SK-N-SH (cell line): Measurements from ENCODE around the gene AUTS2. TPM values are rescaled to one million over a fixed set of nuclear protein-coding genes. Genes with fewer than 3 reads are reported as not detected.

Source experiments
- CTCF ChIA-PET: fragments of 300-600, 350-600 bp; formaldehyde crosslinking; extraction: SDS; loops from one replicate; lab custom pipeline; 2021; lab: Yijun Ruan, JAX
- POLR2A ChIA-PET: fragments of 350-600 bp; sonication (Branson Sonifier 250); formaldehyde crosslinking; extraction: SDS; loops from one replicate; lab custom pipeline; 2020; ENCODE audit warnings: antibody characterized with exemption, inconsistent platforms; lab: Yijun Ruan, JAX
- DNase-seq: peaks from one replicate; pipeline ENCODE4 v3.0.0; 2012
- H2AFZ ChIP-seq: fragments of 200-600 bp; sonication (generic); 2 replicates; pipeline ENCODE4 v1.8.1; 2016; ENCODE audit warnings: antibody characterized with exemption, mild to moderate bottlenecking, low read depth
- H3F3A ChIP-seq: fragments of 200-600 bp; sonication (generic); replicated peaks from 2 replicates; pipeline ENCODE3; 2016; ENCODE audit warnings: antibody characterized with exemption, mild to moderate bottlenecking; ENCODE audit not compliant: insufficient read depth
- H3K27ac ChIP-seq, 2 experiments: fragments of 200-500 bp in 1 of 2; fragments of 200-600 bp in 1 of 2; sonication (Bioruptor generic) in 1 of 2; sonication (generic), shearing (Covaris generic) in 1 of 2; 2 replicates each; pipeline versions ENCODE4 v1.5.1 to v1.6.1; 2014 to 2016; ENCODE audit warnings: low read depth in 2 of 2, inconsistent platforms in 1 of 2, low read length in 1 of 2, mild to moderate bottlenecking in 1 of 2, mixed read lengths in 1 of 2
- H3K27me3 ChIP-seq: fragments of 200-600 bp; sonication (generic), shearing (Covaris generic); 2 replicates; pipeline ENCODE4 v1.6.1; 2016; ENCODE audit warnings: mixed run types; ENCODE audit not compliant: insufficient read depth
- H3K36me3 ChIP-seq, 2 experiments: fragments of 200-500 bp in 1 of 2; fragments of 200-600 bp in 1 of 2; sonication (Bioruptor generic) in 1 of 2; sonication (generic) in 1 of 2; replicated peaks in 1 of 2; 2 replicates each; pipeline versions ENCODE3 to v1.5.1; 2014 to 2016; ENCODE audit warnings: low read length in 1 of 2, mild to moderate bottlenecking in 1 of 2; ENCODE audit not compliant: insufficient read depth in 2 of 2, control insufficient read depth in 1 of 2
- H3K4me1 ChIP-seq, 2 experiments: fragments of 200-500 bp in 1 of 2; fragments of 200-600 bp in 1 of 2; sonication (Bioruptor generic) in 1 of 2; sonication (generic), shearing (Covaris generic) in 1 of 2; 2 replicates each; pipeline versions ENCODE4 v1.5.1 to v1.6.1; 2014 to 2016; ENCODE audit warnings: low read depth in 1 of 2, low read length in 1 of 2, mixed run types in 1 of 2; ENCODE audit not compliant: insufficient read depth in 2 of 2, control insufficient read depth in 1 of 2
- H3K4me2 ChIP-seq: fragments of 200-600 bp; sonication (generic), shearing (Covaris generic); 2 replicates; pipeline ENCODE4 v1.6.1; 2017; ENCODE audit warnings: mixed run types
- H3K4me3 ChIP-seq, 2 experiments: fragments of 200-500 bp in 1 of 2; fragments of 200-600 bp in 1 of 2; sonication (Bioruptor generic) in 1 of 2; sonication (generic), shearing (Covaris generic) in 1 of 2; 2 replicates each; pipeline versions ENCODE4 v1.5.1 to v1.8.1; 2014 to 2016; ENCODE audit warnings: low read depth in 2 of 2, inconsistent platforms in 1 of 2, low read length in 1 of 2, mild to moderate bottlenecking in 1 of 2, mixed read lengths in 1 of 2, moderate library complexity in 1 of 2
- H3K79me2 ChIP-seq: fragments of 200-600 bp; sonication (generic); 2 replicates; pipeline ENCODE4 v1.8.1; 2017; ENCODE audit warnings: mild to moderate bottlenecking; ENCODE audit not compliant: insufficient read depth
- H3K9ac ChIP-seq: fragments of 200-600 bp; sonication (generic); 2 replicates; pipeline ENCODE4 v1.6.1; 2017; ENCODE audit warnings: mixed run types
- H3K9me2 ChIP-seq: fragments of 200-600 bp; sonication (generic); 2 replicates; pipeline ENCODE4 v1.6.1; 2017; ENCODE audit warnings: mixed run types
- H3K9me3 ChIP-seq: fragments of 200-600 bp; sonication (generic); 2 replicates; pipeline ENCODE4 v1.6.1; 2017; ENCODE audit warnings: mixed run types, mild to moderate bottlenecking, moderate library complexity
- H4K20me1 ChIP-seq: fragments of 200-600 bp; sonication (generic); 2 replicates; pipeline ENCODE4 v1.6.1; 2017; ENCODE audit warnings: mild to moderate bottlenecking, mixed run types; ENCODE audit not compliant: insufficient read depth
- CHD2 ChIP-seq: fragments of 150-350 bp; IDR thresholded peaks from 2 replicates; pipeline ENCODE4 v1.6.1; 2018; ENCODE audit warnings: low read length; ENCODE audit not compliant: partially characterized antibody
- EP300 ChIP-seq, 2 experiments: IDR thresholded peaks; 2 replicates each; pipeline versions ENCODE4 v1.4.0 to v1.6.1; 2012; ENCODE audit warnings: borderline replicate concordance in 1 of 2, low read depth in 1 of 2, low read length in 1 of 2
- FOSL2 ChIP-seq: IDR thresholded peaks from 2 replicates; pipeline ENCODE4 v1.4.0; 2012; ENCODE audit warnings: low read depth, mild to moderate bottlenecking, moderate library complexity, borderline replicate concordance
- FOXJ3 ChIP-seq: sonication (generic); formaldehyde crosslinking; IDR thresholded peaks from 2 replicates; pipeline ENCODE4 v1.5.1; 2020; ENCODE audit warnings: mild to moderate bottlenecking, missing genetic modification reagents
- GATA2 ChIP-seq: sonication (generic); formaldehyde crosslinking; IDR thresholded peaks from 2 replicates; pipeline ENCODE4 v1.5.0; 2020; ENCODE audit warnings: mild to moderate bottlenecking, missing genetic modification reagents
- JUND ChIP-seq: IDR thresholded peaks from 2 replicates; pipeline ENCODE4 v1.4.0; 2012
- MXI1 ChIP-seq: IDR thresholded peaks from 2 replicates; pipeline ENCODE4 v1.6.1; 2012; ENCODE audit warnings: mild to moderate bottlenecking, low read depth, low read length, improper control_type of control experiment
- POLR2AphosphoS5 ChIP-seq: IDR thresholded peaks from 2 replicates; pipeline ENCODE4 v1.6.1; 2012; ENCODE audit warnings: low read depth, low read length
- RAD21 ChIP-seq: IDR thresholded peaks from 2 replicates; pipeline ENCODE4 v1.6.1; 2012; ENCODE audit warnings: mild to moderate bottlenecking, low read length
- RCOR1 ChIP-seq: fragments of 150-350 bp; IDR thresholded peaks from 2 replicates; pipeline ENCODE4 v1.6.1; 2017; ENCODE audit warnings: antibody characterized with exemption, low read length
- SIN3A ChIP-seq: IDR thresholded peaks from 2 replicates; pipeline ENCODE4 v1.6.1; 2012; ENCODE audit warnings: low read depth, mild to moderate bottlenecking, low read length, moderate library complexity, borderline replicate concordance
- SMC3 ChIP-seq: IDR thresholded peaks from 2 replicates; pipeline ENCODE4 v1.6.1; 2012; ENCODE audit warnings: low read depth, low read length, improper control_type of control experiment
- TEAD4 ChIP-seq: IDR thresholded peaks from 2 replicates; pipeline ENCODE4 v1.4.0; 2012; ENCODE audit warnings: mild to moderate bottlenecking, borderline replicate concordance; ENCODE audit not compliant: insufficient read depth
- WGBS: methylation state at CpG from one replicate; pipeline ENCODE4 v1.1.6; 2017; ENCODE audit warnings: low lambda C conversion rate; 5-methylcytosine and 5-hydroxymethylcytosine counted together
- polyA plus RNA-seq, 3 experiments: library from polyadenylated mRNA; depleted of rRNA; stranded (reverse); fragments of >200 nt; gene quantifications; 2 replicates each; pipeline ENCODE4 v1.2.3, GENCODE V29; 2012
- TF ChIP-seq, protein P1 (sequence below): fragments of 150-350 bp; IDR thresholded peaks from 2 replicates; pipeline ENCODE4 v1.6.1; 2016; ENCODE audit warnings: mild to moderate bottlenecking, low read depth, low read length
- TF ChIP-seq, protein P2 (sequence below): IDR thresholded peaks from 2 replicates; pipeline ENCODE4 v1.6.1; 2012; ENCODE audit warnings: mild to moderate bottlenecking, low read depth, low read length, moderate library complexity
- TF ChIP-seq, protein P3 (sequence below): IDR thresholded peaks from 2 replicates; pipeline ENCODE4 v1.4.0; 2012; ENCODE audit warnings: low read depth, borderline replicate concordance
- TF ChIP-seq, protein P4 (sequence below): IDR thresholded peaks from 2 replicates; pipeline ENCODE4 v1.4.0; 2012; ENCODE audit warnings: low read depth

AUTS2 gene
- polyA plus RNA-seq, 1 of the 3 experiments (the other 2 are of a cell fraction) = 15.6 TPM

DNA sequence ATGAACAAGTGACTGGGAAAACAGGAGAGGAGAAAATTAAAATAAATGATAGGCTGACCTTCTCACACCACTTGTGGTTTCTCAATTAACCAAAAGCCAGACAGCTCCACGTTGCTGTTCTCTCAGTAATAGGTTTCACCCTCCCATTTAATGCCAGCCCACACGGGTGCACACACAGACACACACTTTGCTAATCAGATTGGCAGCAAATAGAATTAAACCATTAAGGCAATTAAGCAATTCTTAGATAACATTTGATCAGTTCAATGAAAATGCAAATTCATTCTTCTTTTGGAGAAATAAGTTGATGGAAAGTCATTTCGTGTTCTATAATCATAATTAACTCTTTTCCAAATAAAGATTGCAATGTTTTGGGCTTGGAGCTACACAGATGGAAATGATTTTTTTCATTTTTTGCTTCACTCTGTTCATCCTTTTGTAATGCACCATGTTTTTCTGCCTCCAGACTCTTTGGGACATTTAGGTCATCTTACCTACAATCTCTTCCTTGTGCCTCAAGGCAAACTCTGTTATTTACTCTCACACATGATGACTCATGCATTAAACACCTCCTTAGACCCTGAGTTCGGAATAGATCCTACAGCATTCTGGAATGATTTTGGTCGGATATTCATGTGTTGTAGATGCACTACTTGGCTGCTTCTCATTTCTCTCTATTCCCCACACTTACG lies 700.7 kb downstream of the AUTS2 start:
- Histone ChIP-seq H3K27ac (peak overlapping the region in 1 of 2 experiments; percentile 96; a peak in 2 of 4 replicates), H3K9me2 (no peaks in the 10 kb centered on the region), H3K36me3 (no peaks in the 10 kb centered on the region), H3K27me3 (no peaks in the 10 kb centered on the region), H3K9ac (no peak overlapping the region), H3K4me2 (no peak overlapping the region), H2AFZ (no peak overlapping the region), H3F3A (no peaks in the 10 kb centered on the region), H3K79me2 (no peaks in the 10 kb centered on the region), H3K4me3 (no peak overlapping the region; a peak in 1 of 4 replicates), H3K4me1 (peaks cover 0 to 32% of the 10 kb centered on the region in 2 experiments; a peak in 2 of 4 replicates), H4K20me1 (no peaks in the 10 kb centered on the region), H3K9me3 (no peaks in the 10 kb centered on the region)
- 30% methylated on average over 6 of the region's 6 CpGs for WGBS
- TF ChIP-seq, protein P1, sequence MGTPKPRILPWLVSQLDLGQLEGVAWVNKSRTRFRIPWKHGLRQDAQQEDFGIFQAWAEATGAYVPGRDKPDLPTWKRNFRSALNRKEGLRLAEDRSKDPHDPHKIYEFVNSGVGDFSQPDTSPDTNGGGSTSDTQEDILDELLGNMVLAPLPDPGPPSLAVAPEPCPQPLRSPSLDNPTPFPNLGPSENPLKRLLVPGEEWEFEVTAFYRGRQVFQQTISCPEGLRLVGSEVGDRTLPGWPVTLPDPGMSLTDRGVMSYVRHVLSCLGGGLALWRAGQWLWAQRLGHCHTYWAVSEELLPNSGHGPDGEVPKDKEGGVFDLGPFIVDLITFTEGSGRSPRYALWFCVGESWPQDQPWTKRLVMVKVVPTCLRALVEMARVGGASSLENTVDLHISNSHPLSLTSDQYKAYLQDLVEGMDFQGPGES = no peak
- peak; percentile 43 for TF ChIP-seq RAD21
- TF ChIP-seq CHD2 = peak; percentile 51
- TF ChIP-seq, protein P2, sequence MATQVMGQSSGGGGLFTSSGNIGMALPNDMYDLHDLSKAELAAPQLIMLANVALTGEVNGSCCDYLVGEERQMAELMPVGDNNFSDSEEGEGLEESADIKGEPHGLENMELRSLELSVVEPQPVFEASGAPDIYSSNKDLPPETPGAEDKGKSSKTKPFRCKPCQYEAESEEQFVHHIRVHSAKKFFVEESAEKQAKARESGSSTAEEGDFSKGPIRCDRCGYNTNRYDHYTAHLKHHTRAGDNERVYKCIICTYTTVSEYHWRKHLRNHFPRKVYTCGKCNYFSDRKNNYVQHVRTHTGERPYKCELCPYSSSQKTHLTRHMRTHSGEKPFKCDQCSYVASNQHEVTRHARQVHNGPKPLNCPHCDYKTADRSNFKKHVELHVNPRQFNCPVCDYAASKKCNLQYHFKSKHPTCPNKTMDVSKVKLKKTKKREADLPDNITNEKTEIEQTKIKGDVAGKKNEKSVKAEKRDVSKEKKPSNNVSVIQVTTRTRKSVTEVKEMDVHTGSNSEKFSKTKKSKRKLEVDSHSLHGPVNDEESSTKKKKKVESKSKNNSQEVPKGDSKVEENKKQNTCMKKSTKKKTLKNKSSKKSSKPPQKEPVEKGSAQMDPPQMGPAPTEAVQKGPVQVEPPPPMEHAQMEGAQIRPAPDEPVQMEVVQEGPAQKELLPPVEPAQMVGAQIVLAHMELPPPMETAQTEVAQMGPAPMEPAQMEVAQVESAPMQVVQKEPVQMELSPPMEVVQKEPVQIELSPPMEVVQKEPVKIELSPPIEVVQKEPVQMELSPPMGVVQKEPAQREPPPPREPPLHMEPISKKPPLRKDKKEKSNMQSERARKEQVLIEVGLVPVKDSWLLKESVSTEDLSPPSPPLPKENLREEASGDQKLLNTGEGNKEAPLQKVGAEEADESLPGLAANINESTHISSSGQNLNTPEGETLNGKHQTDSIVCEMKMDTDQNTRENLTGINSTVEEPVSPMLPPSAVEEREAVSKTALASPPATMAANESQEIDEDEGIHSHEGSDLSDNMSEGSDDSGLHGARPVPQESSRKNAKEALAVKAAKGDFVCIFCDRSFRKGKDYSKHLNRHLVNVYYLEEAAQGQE = no peak
- peak; percentile 69 for TF ChIP-seq FOXJ3
- no peak for TF ChIP-seq TEAD4
- peak; percentile 31; the same call in 1 of the 2 replicates for TF ChIP-seq RCOR1
- peak; percentile 40; the same call in 1 of the 2 replicates for TF ChIP-seq JUND
- peak; percentile 93 for TF ChIP-seq GATA2 (CRISPR knock-in tag)
- TF ChIP-seq, protein P3, sequence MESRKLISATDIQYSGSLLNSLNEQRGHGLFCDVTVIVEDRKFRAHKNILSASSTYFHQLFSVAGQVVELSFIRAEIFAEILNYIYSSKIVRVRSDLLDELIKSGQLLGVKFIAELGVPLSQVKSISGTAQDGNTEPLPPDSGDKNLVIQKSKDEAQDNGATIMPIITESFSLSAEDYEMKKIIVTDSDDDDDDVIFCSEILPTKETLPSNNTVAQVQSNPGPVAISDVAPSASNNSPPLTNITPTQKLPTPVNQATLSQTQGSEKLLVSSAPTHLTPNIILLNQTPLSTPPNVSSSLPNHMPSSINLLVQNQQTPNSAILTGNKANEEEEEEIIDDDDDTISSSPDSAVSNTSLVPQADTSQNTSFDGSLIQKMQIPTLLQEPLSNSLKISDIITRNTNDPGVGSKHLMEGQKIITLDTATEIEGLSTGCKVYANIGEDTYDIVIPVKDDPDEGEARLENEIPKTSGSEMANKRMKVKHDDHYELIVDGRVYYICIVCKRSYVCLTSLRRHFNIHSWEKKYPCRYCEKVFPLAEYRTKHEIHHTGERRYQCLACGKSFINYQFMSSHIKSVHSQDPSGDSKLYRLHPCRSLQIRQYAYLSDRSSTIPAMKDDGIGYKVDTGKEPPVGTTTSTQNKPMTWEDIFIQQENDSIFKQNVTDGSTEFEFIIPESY = no peak
- TF ChIP-seq, protein P4, sequence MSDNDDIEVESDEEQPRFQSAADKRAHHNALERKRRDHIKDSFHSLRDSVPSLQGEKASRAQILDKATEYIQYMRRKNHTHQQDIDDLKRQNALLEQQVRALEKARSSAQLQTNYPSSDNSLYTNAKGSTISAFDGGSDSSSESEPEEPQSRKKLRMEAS = no peak
- TF ChIP-seq POLR2AphosphoS5 = 0 out of 2 replicates have a peak, but pooled peaks have one; percentile 18
- TF ChIP-seq SMC3 = peak; percentile 14; the same call in 1 of the 2 replicates
- TF ChIP-seq MXI1 = peak; percentile 78; the same call in 1 of the 2 replicates
- TF ChIP-seq EP300 (IDR thresholded peaks at IDR 0.05; ENCODE audit: borderline replicate concordance in 1 of 2, low read depth in 1 of 2, low read length in 1 of 2) = peak in 1 of 2 experiments; percentile 91; a peak in 2 of 4 replicates
- no peak for TF ChIP-seq SIN3A
- TF ChIP-seq FOSL2 = no peak
- CTCF ChIA-PET = interaction anchor here (0.8 to 2.0 kb wide), 8 partner anchors 37 to 400 kb away, joined by 3 to 11 read pairs (median 4); no protein-coding TSS in a partner anchor
- POLR2A ChIA-PET = interaction anchor here (0.6 to 0.9 kb wide), 2 partner anchors 11 to 78 kb away, joined by 3 read pairs; no protein-coding TSS in a partner anchor
- DNase-seq = peak; percentile 73
